Inflammatory macrophage treated with lipopolysaccharide for 4 hours (primary cell): ENCODE data around the gene DIP2B.
"Not testable (repeated sequence)": the region's sequence is repeated elsewhere in the genome, so short reads cannot be mapped to it uniquely, and the experiment has no call there.

ENCODE experiments used
- DNase-seq: peaks from one replicate; pipeline ENCODE4 v3.0.0-alpha.2; 2020

Gene DIP2B

GRCh38 chr12:50555471-50555885, 50.7 kb downstream of the DIP2B start:
- no peak for DNase-seq

- no peak for DNase-seq
Observed at GRCh38 chr12:50556273-50556672, 51.5 kb downstream of the DIP2B start.

GRCh38 chr12:50556796-50557195, 52.0 kb downstream of the DIP2B start:
- not testable (repeated sequence) for DNase-seq

- no peak for DNase-seq
Observed at GRCh38 chr12:50557421-50557820, 52.6 kb downstream of the DIP2B start.

- DNase-seq: no peak
Observed at GRCh38 chr12:50558970-50559369, 54.2 kb downstream of the DIP2B start.

- DNase-seq: peak; percentile 58
Observed at GRCh38 chr12:50562520-50563433, 58.0 kb downstream of the DIP2B start.

GRCh38 chr12:50563434-50563787, 58.6 kb downstream of the DIP2B start:
- no peak for DNase-seq

- DNase-seq: peak; percentile 56
Observed at GRCh38 chr12:50564237-50564947, 59.6 kb downstream of the DIP2B start.

GRCh38 chr12:50564948-50565297, 60.1 kb downstream of the DIP2B start:
- no peak for DNase-seq

- DNase-seq: no peak
Observed at GRCh38 chr12:50566066-50566465, 61.3 kb downstream of the DIP2B start.

GRCh38 chr12:50567926-50568325, 63.1 kb downstream of the DIP2B start:
- no peak for DNase-seq

- no peak for DNase-seq
Observed at GRCh38 chr12:50568338-50569091, 63.7 kb downstream of the DIP2B start.

- no peak for DNase-seq
Observed at GRCh38 chr12:50569321-50569720, 64.5 kb downstream of the DIP2B start.

GRCh38 chr12:50569876-50570275, 65.1 kb downstream of the DIP2B start:
- DNase-seq: peak; percentile 52

- DNase-seq: no peak
Observed at GRCh38 chr12:50571786-50572185, 67.0 kb downstream of the DIP2B start.

GRCh38 chr12:50572287-50572686, 67.5 kb downstream of the DIP2B start:
- peak; percentile 97 for DNase-seq

GRCh38 chr12:50572760-50573159, 68.0 kb downstream of the DIP2B start:
- no peak for DNase-seq

- no peak for DNase-seq
Observed at GRCh38 chr12:50573271-50573670, 68.5 kb downstream of the DIP2B start.

- no peak for DNase-seq
Observed at GRCh38 chr12:50574601-50575348, 70.0 kb downstream of the DIP2B start.

GRCh38 chr12:50579757-50580267, 75.0 kb downstream of the DIP2B start:
- peak; percentile 31 for DNase-seq

GRCh38 chr12:50580436-50580835, 75.7 kb downstream of the DIP2B start:
- no peak for DNase-seq
